ENCODE measurements around the gene KDM8.

Gene KDM8

DNA sequence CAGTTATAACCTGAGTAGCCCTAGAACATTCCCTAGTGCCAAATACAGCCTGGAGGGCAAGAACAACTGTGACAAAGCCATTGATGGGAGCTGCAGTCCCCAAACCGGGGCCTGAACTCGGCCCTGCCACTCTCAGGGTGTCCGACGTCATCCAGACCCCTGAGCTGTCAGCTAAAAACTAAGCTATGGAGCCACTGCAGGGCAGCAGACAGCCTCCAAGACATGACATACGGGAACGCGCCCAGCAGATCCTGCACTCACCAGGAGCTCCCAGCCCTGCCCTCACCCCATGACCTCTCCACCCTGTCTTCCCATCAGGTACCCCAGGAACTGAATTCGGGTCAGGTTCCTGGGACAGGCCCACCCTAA, 28.4 kb downstream of the KDM8 start:
- no peak for DNase-seq

DNA sequence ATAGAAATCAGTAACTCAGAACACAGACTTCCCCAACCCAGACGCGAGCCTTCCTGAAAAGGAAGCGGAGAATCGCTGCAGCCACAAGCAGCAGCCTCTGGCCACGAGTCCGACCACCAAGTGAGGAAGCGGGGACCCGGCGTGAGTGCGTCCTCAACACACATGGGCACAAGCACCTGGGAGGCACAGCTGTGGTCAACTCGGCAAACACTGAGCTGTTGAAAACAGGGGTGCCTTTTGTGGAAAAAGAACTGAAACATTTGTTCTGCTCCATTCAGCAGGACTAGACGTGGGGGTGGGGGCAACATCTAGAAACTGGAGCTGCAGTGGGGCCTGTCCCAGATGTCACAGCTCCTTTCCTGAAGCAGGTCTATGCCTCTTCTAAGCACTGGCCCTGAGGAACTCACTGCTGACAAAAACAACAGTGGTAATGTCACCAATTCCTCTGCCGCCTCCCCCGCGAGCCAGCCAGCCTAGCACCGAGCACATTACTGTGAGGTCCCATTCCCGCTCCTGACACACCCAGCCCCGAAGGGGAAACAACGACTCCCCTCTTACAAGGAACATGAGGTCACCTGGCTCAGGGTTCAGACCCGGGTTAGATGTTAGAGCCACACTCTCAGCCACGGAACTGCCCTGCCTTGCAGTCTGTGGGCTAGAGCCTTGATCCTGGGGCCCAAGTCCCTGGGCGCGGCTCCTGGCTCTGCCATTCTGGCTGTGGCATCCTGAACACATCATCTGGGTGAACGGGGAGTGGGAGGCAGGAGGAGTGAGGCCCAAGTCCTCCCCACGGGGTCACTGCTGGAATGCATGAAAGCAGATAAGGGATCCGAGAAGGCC, 29.0 kb downstream of the KDM8 start:
- no peak for DNase-seq

DNA sequence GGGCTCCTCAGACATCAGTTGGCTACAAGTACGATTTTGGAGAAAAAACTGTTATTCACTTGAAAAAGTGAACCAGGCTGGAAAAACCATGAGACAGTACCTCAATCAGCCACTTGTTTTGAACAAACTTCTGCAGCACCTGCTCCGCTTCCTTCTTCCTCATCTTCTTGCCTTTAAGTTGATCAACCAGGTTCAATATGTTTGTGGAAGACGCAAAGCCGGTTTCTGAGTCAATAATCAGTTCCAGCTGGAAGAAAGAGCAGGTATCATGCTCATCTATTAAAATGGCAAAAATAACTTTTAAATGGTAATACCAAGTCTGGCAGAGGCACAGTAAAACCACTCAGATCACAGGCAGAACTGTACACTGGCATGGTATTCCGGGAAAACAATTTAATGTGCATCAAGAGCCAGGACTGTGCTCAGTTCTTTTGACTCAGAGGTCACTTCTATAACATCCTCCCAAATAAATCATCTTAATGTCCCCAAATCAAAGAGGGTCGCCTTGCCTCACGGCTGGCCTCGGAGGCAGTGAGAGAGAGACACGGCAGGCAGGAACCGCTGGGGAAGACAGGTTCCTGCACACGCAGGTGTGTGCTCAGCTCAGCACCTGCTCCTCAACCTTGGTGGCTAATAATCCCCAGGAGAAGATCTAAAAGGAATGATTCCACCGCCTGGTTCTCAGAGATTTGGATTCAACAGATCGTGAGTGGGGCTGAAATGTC, 29.7 kb downstream of the KDM8 start:
- no peak for DNase-seq

DNA sequence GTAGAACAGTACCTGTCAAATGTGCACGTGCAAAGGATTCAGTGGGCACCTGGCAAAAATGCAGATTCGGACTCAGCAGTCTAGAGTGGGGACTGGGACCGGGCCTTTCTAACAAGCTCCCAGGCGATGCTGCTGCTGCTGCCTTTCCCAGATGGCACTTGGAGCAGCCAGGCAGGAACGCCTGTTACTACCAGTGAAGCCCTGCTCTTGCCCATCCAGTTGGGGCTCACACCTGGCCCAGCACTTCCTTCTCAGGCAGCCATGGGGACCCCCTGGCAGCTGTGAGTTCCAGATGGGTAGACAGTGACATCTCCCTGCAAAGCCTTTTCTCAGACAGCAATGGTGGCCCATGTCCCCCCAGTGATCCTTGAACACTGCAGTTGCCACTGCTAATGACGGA, 30.4 kb downstream of the KDM8 start:
- no peak for DNase-seq

DNA sequence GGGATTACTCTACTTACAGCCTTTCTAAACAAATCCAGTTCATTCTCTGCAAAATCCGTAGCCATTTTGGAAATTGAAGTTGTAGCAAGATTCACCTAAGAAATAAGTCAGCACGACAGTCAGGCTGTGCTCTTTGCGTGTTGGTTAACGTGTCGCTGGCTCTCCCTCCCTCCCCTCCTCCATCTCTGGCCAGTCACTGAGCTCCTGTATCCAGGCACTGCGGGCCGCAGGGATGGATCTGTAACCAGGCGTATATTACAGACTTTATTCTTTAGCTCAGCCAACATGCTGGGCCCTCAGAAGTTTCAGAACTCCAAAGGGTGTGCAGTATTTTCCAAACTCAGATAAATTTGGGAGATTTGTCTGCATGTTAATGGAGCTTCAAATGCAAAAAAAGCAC, 30.8 kb downstream of the KDM8 start:
- no peak for DNase-seq

DNA sequence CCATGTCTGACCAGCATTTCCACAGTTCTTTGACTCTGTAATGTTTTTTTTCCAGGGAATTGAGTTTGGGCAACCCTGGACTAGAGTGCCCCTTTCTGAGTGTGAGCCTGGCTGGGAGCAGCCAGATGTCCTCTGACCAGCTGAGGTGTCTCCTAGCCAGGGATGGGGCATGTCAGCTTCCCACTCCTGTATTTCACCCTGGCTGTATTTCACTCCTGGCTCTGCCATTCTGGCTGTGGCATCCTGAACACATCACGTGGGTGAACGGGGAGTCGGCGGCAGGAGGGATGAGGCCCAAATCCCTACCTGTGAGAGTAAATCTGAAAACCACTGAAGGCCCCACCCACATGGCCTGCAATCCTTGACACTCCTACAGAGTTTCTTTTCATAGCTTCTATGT, 31.3 kb downstream of the KDM8 start:
- no peak for DNase-seq

DNA sequence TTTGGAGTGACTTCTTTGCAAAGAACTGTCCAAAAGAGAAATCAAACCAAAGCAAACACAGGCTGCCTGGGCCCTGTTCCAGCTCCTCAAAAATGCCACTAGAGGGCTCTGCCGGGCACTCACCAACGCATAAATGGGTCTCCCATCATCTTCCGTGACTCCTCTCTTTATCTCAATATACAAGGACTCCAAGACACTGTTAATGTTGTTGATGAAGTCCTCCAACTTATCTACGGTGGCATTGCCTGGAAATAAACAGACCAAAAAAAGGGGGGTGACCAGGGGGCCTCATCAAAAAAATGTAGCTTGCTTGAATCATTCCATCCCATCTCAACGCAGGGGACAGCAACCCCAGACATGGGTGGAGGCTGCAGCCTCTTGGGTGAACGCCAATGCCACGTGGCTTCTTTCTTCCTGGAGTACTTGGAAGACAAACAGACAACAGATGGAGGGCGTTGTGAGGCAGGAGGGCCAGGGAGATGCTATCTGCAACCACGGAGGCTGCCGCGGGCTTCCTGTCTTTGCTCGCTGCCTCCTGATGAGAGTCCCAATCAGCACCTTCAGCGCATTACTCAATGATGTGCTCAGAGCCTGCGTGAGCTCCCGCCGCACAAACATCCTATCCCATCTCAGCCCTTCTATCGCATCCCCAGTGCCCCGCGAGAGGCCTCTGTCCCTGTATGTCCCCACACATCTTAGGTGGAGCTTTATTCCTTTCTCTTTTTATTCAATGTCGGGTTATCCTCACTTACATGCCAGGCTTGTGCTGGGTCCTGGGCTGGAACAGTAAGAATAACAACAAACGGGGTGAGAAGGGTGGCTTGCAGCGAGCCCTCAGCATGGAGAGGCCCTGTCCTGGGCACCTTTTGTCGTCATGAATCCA, 32.0 kb downstream of the KDM8 start:
- DNase-seq = peak in 3 of 4 experiments; percentile 39 to 53 (median 43)

DNA sequence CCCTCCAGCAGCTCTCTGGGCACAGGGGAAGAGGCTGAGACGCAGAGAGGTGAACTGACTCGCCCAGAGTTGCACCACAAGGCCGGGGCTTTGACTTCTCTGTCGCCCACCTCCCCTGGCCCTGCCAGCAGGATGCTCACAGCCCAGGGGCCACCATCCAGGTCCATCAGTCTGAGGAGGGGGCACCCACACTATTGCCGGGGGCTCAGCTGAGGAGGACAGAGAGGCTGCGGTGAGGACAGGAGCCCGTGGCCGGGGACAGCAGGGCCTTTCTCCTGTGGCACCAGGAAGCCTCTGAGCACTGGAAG, 32.6 kb downstream of the KDM8 start:
- DNase-seq = no peak

DNA sequence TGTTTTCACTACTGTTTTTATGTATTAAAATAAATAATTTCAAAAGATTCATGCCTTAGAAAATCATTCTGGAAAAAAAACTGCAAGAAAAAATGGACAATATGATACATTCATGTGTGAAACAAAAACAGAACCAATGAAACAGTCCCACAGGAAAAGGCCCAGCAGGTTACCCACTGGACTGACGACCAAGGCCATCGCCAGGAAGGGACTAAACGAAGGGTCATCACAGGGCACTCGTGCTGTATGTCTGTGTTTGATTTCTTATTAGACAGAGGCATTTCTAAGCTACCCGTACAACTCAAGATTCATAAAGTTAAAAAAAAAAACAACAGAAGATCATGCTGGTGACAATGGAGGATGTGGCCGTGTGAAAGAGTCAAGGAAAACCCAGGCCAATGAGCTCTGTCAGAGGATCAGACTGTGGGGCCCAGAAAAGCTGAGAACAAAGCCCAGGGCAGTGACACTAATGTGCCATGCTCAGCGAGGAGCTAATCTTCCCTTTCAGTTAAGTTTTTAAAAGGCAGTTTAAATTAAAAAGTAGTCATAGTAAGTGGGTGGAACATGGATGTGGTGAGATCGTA, 33.4 kb downstream of the KDM8 start:
- DNase-seq = no peak

DNA sequence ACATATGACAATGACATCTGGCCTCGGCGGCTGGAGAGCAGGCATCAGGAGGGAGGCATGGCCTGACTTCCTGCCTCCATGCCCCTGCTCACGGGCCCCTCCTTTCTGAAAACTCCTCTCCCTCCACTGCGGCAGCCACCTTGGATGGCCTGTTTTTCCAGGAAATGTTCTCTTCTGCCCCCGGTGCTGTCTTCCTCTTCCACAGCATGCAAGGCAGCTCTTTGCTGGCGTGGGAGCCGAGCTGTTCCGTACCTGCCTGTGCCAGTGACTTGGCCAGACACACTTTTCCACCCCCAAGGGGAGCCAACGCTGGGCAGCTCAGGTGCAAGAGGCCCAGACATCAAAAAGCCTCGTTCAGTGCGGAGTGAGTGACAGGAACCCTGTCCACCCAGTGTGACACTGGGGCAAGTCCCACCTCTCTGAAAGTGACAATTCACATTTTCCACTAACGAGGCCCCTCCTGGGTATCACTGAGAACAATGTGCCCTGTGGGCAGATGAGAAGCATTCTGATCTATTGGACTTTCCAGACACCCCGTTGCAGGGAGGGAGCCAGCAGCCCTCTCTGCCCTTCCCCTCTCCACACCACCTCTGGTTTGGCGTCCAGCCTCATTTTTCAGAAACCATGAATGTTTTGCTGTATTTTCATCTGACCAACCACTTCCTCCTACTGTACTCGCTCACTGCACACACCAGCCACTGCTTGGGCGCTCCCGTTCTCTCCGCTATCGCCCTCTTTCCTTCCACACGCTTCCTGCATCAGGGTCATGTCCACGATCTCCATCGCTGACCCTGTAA, 34.1 kb downstream of the KDM8 start:
- DNase-seq = peak; percentile 32 to 74 (median 50)

DNA sequence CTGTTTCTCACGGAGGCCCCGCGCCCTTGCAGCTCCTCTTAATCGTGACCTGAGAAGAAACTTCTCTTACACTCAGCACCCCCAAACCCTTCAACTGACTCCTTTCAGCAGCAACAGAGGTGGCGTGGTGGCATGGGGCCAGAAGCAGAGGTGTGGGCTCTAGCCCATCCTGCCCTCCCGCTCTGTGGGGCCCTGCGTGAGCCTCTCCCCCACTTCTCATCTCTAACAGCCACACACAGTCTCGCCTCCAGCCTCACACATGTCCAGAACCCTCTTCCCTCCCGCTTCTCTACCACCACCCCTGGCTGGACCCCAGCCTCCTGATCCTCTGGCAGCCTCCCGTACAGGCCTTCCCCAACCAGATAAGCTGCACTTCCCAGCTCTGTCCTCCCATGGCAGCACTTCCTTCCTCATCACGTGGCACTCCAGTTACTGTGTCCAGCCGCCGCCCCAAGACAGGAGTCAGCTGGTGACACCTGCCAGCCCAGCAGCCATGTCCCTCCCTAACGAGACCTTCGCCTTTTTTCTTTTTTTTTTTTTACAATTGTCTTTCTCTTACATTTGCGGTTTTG, 34.8 kb downstream of the KDM8 start:
- no peak for DNase-seq

DNA sequence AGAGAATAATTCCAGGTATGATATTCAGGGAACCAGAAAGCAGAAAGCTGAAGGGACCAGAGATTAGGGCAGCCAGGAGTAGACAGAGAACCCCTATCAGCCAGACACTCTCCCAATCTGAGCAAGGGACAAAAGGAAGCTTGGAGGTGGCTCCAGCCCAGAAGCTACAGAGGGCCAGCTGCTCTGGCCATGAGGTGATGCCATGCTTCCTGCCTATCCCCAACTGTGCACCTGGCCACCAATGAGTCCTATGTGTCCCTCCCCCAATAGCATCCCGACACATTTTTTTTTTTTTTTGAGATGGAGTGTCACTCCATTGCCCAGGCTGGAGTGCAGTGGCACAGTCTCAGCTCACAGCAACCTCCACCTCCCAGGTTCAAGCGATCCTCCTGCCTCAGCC, 35.3 kb downstream of the KDM8 start:
- DNase-seq = no peak

DNA sequence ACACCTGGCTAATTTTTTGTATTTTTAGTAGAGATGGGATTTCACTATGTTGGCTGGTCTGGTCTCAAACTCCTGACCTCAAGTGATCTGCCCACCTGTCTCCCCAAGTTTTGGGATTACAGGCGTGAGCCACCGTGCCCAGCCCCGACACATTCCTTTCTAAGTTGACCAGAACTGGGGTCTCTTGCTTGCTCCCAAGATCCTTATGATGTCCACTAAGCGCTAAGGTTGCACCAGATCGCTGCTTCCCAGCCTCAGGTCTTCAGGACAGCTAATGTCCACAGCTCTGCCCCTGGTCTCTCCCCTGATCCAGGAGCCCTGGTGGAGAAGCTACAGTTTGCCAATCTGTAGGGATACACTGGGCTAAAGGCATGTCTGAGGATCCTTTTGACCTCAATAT, 35.7 kb downstream of the KDM8 start:
- DNase-seq = no peak

DNA sequence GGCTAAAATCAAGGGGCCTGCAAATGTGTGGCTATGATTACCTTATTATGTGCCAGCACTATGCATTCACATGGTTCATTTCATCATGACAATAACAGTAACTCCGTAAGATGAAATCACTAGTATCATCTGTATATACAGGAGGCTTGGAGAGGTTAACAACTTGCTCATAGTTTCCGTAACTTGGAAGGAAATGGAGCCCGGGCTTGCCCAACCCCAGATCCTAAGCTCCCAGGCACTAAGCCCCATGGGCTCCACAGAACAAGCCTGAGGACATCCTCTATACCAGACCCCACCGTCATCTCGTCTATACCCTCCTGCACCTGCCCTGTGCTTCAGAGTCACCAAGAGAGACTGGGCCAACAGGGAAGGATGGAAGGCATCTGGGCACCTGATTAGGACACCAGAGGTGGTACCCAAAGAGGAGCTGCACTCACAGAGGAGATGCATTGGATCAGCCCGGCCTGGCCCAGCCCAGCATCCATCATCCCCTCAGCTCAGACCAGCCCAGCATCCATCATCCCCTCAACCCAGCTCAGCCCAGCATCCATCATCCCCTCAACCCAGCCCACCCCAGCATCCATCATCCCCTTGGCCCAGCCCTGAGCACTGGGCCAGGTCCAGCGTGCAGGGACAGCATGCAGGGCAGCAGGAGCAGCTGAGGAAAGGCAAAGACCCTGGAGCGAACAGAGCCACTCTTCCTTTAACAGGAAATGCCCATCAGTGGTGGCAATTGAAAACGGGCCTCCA, 36.8 kb downstream of the KDM8 start:
- no peak for DNase-seq

DNA sequence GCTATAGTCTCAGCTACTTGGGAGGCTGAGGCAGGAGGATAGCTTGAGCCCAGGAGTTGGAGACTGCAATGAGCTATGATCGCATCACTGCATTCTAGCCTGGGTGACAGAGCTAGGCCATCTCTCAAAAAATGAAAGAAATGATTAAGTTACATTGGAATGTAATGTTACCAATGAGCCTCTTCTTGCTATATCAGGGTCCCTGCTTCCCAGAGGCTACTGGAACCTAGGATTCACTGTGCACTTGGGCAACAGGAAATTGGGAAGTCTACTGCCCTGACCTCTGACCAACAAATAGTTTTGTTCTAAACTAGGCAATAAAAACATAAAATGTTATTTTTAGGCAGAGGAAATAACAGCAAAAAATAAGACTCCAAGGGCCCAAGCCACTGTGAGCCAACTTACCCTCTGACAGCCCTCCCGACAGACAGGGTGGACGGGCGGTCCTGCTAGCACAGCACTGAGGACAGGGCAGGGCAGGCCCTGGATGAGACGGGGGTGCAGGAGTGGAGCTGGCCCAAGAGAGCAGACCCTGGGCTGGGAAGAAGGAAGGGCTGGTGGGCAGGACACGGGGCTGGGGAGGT, 37.7 kb downstream of the KDM8 start:
- DNase-seq = no peak

DNA sequence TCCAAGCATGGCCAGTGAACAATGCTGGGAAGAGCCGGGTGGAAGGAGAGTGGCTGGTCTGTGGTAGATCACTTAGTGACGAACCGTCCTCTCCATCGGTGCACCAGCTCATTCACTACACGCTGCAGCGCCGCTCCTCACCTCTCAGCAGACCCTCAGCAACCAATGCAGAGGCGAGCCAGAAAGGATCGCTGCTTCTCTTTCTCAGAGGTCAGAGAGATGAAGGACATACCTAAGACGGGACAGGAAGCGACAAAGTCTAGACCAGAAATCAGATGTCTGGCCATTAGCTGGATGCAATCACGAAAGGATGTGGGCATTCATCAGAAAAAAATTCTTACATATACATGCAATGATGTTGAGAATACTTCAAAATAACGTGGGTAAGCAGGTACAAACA, 38.3 kb downstream of the KDM8 start:
- DNase-seq = no peak

DNA sequence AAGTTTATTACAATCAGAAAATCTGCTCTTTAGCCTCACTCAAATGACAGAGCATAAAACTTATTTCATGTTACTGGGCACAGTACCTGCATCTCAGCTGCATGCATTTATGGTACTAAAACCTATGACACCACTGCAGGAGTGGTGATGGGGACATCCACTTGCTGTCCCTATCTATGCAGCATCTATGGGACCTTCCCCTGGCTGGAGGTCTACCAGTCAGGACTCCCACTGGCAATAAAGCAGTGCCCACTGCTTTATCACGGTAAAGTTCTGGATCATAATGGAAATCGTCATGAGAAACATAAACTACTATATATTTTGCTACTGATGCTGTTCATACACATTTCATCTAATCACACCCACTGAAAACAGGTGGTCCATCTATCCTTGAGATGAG, 39.1 kb downstream of the KDM8 start:
- no peak for DNase-seq

DNA sequence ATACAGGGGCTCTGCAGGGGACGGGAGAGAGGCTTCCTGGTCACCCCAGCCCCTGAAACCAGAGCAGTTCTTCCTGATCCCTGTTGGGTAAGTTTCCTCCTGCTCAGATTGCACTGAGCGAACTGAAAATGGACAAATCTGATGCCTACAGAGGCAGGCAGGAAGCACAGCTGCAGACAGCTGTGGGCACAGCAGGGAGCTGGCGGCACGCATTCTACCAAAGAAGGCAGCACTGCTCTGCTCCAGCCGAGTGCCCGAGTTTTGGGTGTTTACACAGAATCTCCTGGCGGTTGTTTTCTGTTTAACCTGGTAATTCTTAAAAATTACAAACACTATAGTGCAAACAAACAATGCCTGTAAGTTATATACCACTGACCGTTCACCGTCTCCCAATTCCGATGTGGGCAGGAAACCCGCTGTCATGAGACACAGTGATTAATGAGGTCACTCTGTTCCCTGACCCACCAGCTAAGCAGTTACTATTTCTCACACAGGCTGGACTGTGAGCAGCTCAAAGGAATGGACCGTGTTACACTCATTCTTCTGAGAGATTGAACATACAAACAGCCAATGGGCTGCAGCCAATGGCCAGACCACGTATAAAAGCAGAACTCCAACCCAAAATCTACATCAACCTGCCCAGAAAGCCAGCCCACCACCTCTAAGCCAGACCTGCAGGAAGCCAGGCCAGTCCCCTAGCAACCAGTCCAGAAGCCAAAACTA, 39.7 kb downstream of the KDM8 start:
- no peak for DNase-seq

DNA sequence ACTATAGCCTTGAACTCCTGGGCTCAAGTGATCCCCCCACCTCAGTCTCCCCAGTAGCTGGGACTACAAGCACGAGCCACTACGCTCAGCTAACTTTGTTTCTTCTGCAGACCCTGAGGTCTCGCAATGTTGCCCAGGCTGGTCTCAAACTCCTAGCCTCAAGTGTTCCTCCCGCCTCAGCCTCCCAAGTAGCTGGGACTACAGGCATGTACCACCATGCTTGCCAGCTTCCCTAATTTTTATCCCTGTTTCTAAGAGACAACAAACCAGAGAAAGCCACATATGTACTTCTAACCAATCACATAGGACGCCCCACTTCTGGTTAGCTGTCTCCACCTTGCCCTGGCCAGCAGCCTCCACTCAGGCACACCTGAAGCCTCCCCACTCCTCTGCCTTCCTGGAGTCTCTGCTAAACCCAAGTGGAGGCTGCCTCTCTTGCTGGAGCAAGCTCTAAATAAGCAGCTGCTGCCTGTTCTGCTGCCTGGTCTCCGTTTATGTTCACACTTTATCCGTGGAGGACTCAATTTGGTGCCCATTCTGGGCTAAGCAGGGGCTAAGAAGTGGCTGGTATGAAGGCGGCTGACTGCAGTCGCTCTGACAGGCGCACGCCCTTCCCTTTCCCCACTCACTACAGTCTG, 40.5 kb downstream of the KDM8 start:
- no peak for DNase-seq

DNA sequence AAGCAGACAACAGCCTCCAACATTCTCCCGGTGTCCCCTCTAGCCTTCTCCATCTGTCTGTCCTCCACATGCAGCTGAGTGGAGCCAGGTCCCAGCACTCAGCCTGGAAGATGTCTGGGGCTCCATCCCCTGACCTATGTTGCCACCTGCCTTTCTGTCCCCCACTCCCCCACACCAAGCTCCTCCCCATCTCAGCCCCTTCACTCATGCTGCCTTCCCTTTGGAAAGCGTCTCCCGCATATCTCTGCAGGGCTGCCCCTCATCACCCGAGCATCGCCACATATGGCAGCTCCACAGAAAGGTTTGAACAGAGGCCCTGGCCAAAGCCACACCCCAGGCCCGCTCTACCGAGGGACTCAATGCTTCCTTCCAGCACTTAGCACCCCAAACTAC, 41.0 kb downstream of the KDM8 start:
- DNase-seq = no peak
